Neural progenitor cell (in vitro differentiated cells): ENCODE measurements around the gene CAND2.

Experiments used
- CTCF ChIP-seq: fragments of 200-600 bp; sonication (generic); IDR thresholded peaks from 2 replicates; pipeline ENCODE4 v1.5.1; 2017; ENCODE audit warnings: antibody characterized with exemption, mild to moderate bottlenecking
- EZH2 ChIP-seq: fragments of 200-600 bp; sonication (generic); IDR thresholded peaks from 2 replicates; pipeline ENCODE4 v1.6.1; 2017; ENCODE audit warnings: antibody characterized with exemption, mild to moderate bottlenecking, moderate library complexity
- EZH2phosphoT487 ChIP-seq: fragments of 200-600 bp; sonication (generic); IDR thresholded peaks from 2 replicates; pipeline ENCODE4 v1.6.1; 2017; ENCODE audit warnings: antibody characterized with exemption

- TF ChIP-seq CTCF, result no peak
- no peak for TF ChIP-seq EZH2
- TF ChIP-seq EZH2phosphoT487, result no peak
Observed at GRCh38 chr3:12808587-12808986, 12.1 kb downstream of the CAND2 start.
